ENCODE measurements around the gene NCKAP5.
"Not testable (repeated sequence)": the region's sequence is repeated elsewhere in the genome, so short reads cannot be mapped to it uniquely, and the experiment has no call there.

NCKAP5 gene

GRCh38 chr2:133497951-133498565 lies 70.2 kb downstream of the NCKAP5 start:
- DNase-seq: no peak

GRCh38 chr2:133497270-133497893 lies 70.9 kb downstream of the NCKAP5 start:
- DNase-seq: peak in 7 of 51 donors; percentile 3 to 33 (median 19)

- DNase-seq: no peak
Measured at GRCh38 chr2:133496501-133497269, 71.6 kb downstream of the NCKAP5 start.

GRCh38 chr2:133495226-133495625 lies 73.0 kb downstream of the NCKAP5 start:
- no peak for DNase-seq

- no peak for DNase-seq
Measured at GRCh38 chr2:133492719-133493380, 75.4 kb downstream of the NCKAP5 start.

GRCh38 chr2:133490411-133490980 lies 77.8 kb downstream of the NCKAP5 start:
- DNase-seq: no peak

GRCh38 chr2:133489641-133490410 lies 78.4 kb downstream of the NCKAP5 start:
- DNase-seq: no peak

- DNase-seq: no peak
Measured at GRCh38 chr2:133489146-133489545, 79.1 kb downstream of the NCKAP5 start.

GRCh38 chr2:133486771-133487191 lies 81.5 kb downstream of the NCKAP5 start:
- DNase-seq: peak in 18 of 51 donors; percentile 3 to 65 (median 26)

GRCh38 chr2:133485868-133486267 lies 82.4 kb downstream of the NCKAP5 start:
- DNase-seq: no peak

- DNase-seq: no peak
Measured at GRCh38 chr2:133484784-133485183, 83.5 kb downstream of the NCKAP5 start.

GRCh38 chr2:133484106-133484505 lies 84.2 kb downstream of the NCKAP5 start:
- no peak for DNase-seq

GRCh38 chr2:133483181-133483580 lies 85.1 kb downstream of the NCKAP5 start:
- DNase-seq: no peak

- no peak for DNase-seq
Measured at GRCh38 chr2:133480707-133481429, 87.4 kb downstream of the NCKAP5 start.

- no peak for DNase-seq
Measured at GRCh38 chr2:133477616-133477990, 90.7 kb downstream of the NCKAP5 start.

- DNase-seq: no peak
Measured at GRCh38 chr2:133476931-133477615, 91.2 kb downstream of the NCKAP5 start.

- DNase-seq: no peak
Measured at GRCh38 chr2:133476286-133476685, 92.0 kb downstream of the NCKAP5 start.

GRCh38 chr2:133475610-133476009 lies 92.7 kb downstream of the NCKAP5 start:
- DNase-seq: no peak

- DNase-seq: not testable (repeated sequence)
Measured at GRCh38 chr2:133470446-133470845, 97.8 kb downstream of the NCKAP5 start.

- DNase-seq: no peak
Measured at GRCh38 chr2:133462811-133463210, 105.5 kb downstream of the NCKAP5 start.

Measured in hypothalamus (tissue), 51 donors.